GM11168 (cell line): ENCODE measurements around the gene HMX1.

Experiments used
- in situ Hi-C: fragments of 300-500 bp; cut with MboI; formaldehyde crosslinking; loops from one replicate; pipeline ENCODE4 v1.12.0; 2022; ENCODE audit warnings: low sequenced_read_pairs; ENCODE audit not compliant: unreplicated experiment

Gene HMX1

GRCh38 chr4:8871417-8872401 lies at the start of gene HMX1:
HMX1 (minus strand) TSS chr4:8871839; CDS start chr4:8871614, 225 bp downstream.
- in situ Hi-C loops = no loop called here

GRCh38 chr4:8920969-8921368 lies 49.3 kb upstream of the HMX1 start:
- in situ Hi-C loops = no loop called here

GRCh38 chr4:8920289-8920965 lies 48.8 kb upstream of the HMX1 start:
- in situ Hi-C loops = no loop called here

- in situ Hi-C loops = no loop called here
Measured at GRCh38 chr4:8919651-8920288, 48.1 kb upstream of the HMX1 start.

GRCh38 chr4:8917868-8918783 lies 46.5 kb upstream of the HMX1 start:
- in situ Hi-C loops = no loop called here

GRCh38 chr4:8917321-8917811 lies 45.7 kb upstream of the HMX1 start:
- in situ Hi-C loops = no loop called here

- in situ Hi-C loops = no loop called here
Measured at GRCh38 chr4:8916906-8917305, 45.3 kb upstream of the HMX1 start.

- in situ Hi-C loops = no loop called here
Measured at GRCh38 chr4:8916351-8916885, 44.8 kb upstream of the HMX1 start.

GRCh38 chr4:8915201-8916200 lies 43.9 kb upstream of the HMX1 start:
- in situ Hi-C loops = no loop called here

GRCh38 chr4:8914461-8915171 lies 43.0 kb upstream of the HMX1 start:
- in situ Hi-C loops = no loop called here

GRCh38 chr4:8913858-8914460 lies 42.3 kb upstream of the HMX1 start:
- in situ Hi-C loops = no loop called here

- in situ Hi-C loops = no loop called here
Measured at GRCh38 chr4:8913121-8913857, 41.6 kb upstream of the HMX1 start.

- in situ Hi-C loops = no loop called here
Measured at GRCh38 chr4:8912506-8912905, 40.9 kb upstream of the HMX1 start.

GRCh38 chr4:8912089-8912455 lies 40.4 kb upstream of the HMX1 start:
- in situ Hi-C loops = no loop called here

GRCh38 chr4:8911316-8912088 lies 39.9 kb upstream of the HMX1 start:
- in situ Hi-C loops = no loop called here

GRCh38 chr4:8910822-8911315 lies 39.2 kb upstream of the HMX1 start:
- in situ Hi-C loops = no loop called here
